Stimulated activated naive CD8-positive, alpha-beta T cell treated with anti-CD3 and anti-CD28 coated beads, Interleukin-15, Interleukin-2, amounts not matched to agents 100 ng/mL and 50 ng/mL, for 24 hours (primary cell): ENCODE data around the gene GOLGA3.
"Not testable (repeated sequence)": the region's sequence is repeated elsewhere in the genome, so short reads cannot be mapped to it uniquely, and the experiment has no call there.

Experiments used
- H3K27ac Mint-ChIP-seq: one replicate; pipeline ENCODE4 v1.8.0; 2021; ENCODE audit warnings: mild to moderate bottlenecking, mixed read lengths
- H3K27me3 Mint-ChIP-seq: one replicate; pipeline ENCODE4 v1.8.0; 2021; ENCODE audit warnings: mixed read lengths
- H3K36me3 Mint-ChIP-seq: one replicate; pipeline ENCODE4 v1.8.0; 2021; ENCODE audit warnings: low read depth, mixed read lengths
- H3K4me1 Mint-ChIP-seq: one replicate; pipeline ENCODE4 v1.8.0; 2021; ENCODE audit warnings: low read depth, mixed read lengths
- H3K4me3 Mint-ChIP-seq: one replicate; pipeline ENCODE4 v1.8.0; 2021; ENCODE audit warnings: mild to moderate bottlenecking, mixed read lengths
- H3K9me3 Mint-ChIP-seq: one replicate; pipeline ENCODE4 v1.8.0; 2021; ENCODE audit warnings: mixed read lengths

The GOLGA3 gene

GRCh38 chr12:132765361-132765760, 63.3 kb downstream of the GOLGA3 start:
- Mint-ChIP-seq H3K27ac (no peak overlapping the region), H3K4me1 (peaks cover 50% of the 10 kb centered on the region), H3K27me3 (no peaks in the 10 kb centered on the region), H3K4me3 (no peak overlapping the region), H3K9me3 (no peaks in the 10 kb centered on the region), H3K36me3 (peaks cover 21% of the 10 kb centered on the region)

DNA sequence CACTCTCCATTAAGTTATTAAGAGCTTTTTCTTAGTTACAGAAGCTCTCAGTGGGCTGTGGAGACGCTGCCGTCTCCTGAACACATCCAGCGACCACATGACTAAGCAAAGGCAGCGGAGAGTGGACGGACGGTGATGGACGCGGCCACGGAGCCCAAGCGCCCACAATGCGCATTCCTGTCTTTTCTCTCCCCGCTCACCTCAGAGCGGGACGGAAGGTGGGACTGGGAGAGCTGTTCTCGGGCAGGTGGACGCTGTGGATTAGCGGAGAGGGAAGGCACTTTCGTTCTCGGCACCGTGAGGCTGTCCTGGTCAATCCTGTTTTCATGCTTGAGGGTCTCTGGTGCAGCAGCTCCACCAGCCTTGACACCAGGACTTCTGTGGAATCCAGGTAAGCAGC, 64.4 kb downstream of the GOLGA3 start:
- peaks cover 26% of the 10 kb centered on the region for H3K36me3 Mint-ChIP-seq
- no peak overlapping the region for H3K4me3 Mint-ChIP-seq
- H3K27me3 Mint-ChIP-seq: no peaks in the 10 kb centered on the region
- H3K9me3 Mint-ChIP-seq: no peaks in the 10 kb centered on the region
- H3K4me1 Mint-ChIP-seq: peaks cover 48% of the 10 kb centered on the region
- H3K27ac Mint-ChIP-seq: no peak overlapping the region

DNA sequence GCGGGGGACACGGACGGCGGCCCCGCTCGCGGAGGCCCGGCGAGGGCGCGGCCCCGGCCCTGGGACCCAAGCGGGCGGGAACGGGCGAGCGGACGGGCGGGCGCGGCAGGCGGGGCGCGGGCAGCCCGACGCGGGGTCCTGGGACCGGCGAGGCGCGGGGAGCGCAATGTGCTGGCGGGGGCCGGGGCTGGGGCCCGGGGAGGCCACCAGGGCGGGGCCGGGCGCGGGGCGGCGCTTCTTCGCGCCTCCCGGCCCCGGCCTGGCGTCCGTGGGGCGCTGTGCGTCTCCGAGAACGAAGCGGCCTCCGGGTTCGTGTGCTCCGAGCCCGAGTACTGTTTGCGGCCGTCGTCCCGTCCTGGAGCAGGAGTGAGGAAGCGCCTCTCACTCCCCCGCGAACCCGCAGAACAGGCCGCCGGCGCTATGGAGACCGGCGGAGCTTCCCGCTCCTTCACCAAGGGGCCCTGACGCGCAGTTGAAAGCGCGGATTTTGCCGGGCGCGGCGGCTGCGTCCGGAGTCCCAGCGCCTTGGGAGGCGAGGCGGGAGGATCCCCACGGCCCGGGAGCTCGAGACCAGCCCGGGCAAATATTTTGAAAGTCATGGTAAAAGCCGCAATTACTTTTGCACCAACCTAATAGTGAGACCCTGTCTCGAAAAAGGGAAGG, 66.6 kb downstream of the GOLGA3 start:
- peaks cover 33% of the 10 kb centered on the region for H3K4me1 Mint-ChIP-seq

DNA sequence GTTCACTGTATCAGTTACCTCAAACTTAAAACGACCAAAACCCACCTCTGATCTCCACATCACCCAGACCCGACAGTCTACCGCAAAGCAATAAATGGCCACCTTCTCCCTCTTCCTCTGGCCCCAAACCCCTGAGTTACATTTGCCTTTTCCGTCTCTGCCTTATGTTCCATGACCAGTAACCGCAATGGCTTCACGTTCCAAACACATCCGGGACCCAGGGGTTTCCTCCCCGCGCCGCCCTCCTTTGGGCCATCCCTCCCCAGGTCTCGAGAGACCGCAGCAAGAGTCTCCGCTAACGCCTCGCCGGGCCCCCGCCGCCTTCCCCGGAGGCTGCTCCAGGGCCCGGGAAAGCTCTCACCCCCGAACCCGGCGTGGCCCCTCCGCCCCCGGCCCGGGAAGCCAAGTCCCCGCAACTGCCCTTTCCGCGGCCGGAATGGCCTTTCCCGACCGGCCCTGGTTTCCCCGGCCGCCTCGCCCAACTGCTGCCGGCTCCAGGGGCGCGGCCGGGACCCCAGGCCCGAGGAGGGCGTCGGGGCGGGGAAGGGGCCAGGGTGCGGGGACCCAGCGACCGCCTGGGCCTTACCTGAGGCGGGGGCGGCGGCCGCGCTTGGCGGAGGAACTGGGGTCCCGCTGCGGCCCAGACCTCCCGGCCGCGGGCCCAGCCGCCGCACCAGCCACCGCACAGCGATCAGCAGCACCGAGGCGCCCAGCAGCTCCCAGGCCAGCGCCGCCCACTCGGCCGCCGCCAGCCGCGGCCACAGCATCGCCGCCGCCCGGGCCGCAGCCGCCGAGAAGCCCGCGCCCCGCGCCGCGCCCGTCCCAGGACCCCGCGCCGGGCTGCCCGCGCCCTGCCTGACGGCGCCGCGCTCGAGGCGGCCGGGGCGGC, 67.4 kb downstream of the GOLGA3 start, which contains the start of gene ANKLE2:
TSS of gene ANKLE2 (minus strand) at position 801 of the 889 bp plus-strand sequence. CDS start at position 767, 34 bp downstream.
- Mint-ChIP-seq H3K4me3 (peak within 1 kb of the TSS; percentile 96), H3K27me3 (no peaks in the 10 kb centered on the region), H3K9me3 (no peaks in the 10 kb centered on the region), H3K4me1 (peaks cover 35% of the 10 kb centered on the region), H3K27ac (peak within 1 kb of the TSS; percentile 99), H3K36me3 (peaks cover 37% of the 10 kb centered on the region)

More for the DNA sequence above, 66.6 kb downstream of the GOLGA3 start:
- Mint-ChIP-seq H3K36me3 (peaks cover 34% of the 10 kb centered on the region), H3K27ac (peak overlapping the region; percentile 79), H3K4me3 (peak overlapping the region; percentile 78), H3K27me3 (no peaks in the 10 kb centered on the region), H3K9me3 (no peaks in the 10 kb centered on the region)

DNA sequence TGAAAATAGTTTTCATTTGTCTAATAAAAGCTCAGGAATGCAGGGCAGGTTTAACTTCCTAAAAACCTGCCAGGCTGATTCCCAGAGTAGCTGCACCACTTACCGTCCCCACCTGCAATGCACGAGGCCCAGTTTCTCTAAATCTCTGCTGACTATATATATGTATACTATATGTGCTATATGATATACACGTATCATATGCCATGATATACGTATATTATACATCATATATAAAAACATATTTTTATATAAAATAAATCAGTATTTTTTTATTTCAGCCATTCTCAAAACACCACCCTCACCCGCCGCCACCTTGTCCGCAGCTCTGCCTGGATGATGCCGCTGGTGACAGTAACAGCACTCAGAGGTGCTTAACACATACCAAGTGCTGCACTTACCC, 69.3 kb downstream of the GOLGA3 start:
- H3K27me3 Mint-ChIP-seq: no peaks in the 10 kb centered on the region
- peak overlapping the region; percentile 96 for H3K4me3 Mint-ChIP-seq
- peak overlapping the region; percentile 99 for H3K27ac Mint-ChIP-seq
- no peaks in the 10 kb centered on the region for H3K9me3 Mint-ChIP-seq
- peaks cover 35% of the 10 kb centered on the region for H3K4me1 Mint-ChIP-seq
- H3K36me3 Mint-ChIP-seq: peaks cover 44% of the 10 kb centered on the region

GRCh38 chr12:132758825-132759224, 69.8 kb downstream of the GOLGA3 start:
- H3K27ac Mint-ChIP-seq: peak overlapping the region; percentile 31
- not testable (repeated sequence) for H3K4me3 Mint-ChIP-seq, H3K9me3 Mint-ChIP-seq, H3K27me3 Mint-ChIP-seq
- peaks cover 37% of the 10 kb centered on the region for H3K4me1 Mint-ChIP-seq
- H3K36me3 Mint-ChIP-seq: peaks cover 48% of the 10 kb centered on the region

DNA sequence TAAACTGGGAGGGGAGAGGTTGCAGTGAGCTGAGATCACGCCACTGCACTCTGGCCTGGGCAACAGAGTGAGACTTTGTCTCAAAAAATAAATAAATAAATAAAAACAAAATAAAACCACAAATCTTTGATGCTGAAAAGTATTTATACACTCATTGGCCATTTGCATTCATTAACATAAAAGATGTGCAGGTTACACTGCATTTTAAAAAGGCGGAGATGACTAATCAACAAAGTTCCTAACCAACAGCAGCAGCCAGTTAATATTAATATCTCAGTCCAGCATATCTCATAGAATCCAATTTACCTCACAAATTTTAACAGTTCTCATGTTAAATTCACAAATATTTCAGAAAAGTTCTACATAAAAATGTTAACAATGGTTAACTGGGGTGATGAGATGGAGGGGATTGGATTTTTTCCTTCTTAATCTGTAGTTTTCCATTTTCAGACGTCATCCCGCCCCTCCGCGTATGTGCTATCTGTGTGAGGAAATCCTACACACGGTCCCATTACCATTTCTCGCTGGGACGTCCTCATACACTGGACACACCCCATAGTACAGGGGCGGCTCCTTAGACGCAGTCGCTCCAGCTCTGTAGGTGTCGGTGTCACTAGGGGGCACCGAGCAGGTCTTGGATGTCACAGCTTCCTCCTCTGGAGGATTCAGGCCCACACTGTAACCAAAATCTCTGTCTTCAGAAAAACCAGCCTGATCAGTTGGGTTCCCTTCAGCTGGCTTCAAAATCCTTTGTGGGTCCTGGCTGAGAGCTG, 74.3 kb downstream of the GOLGA3 start:
- H3K27me3 Mint-ChIP-seq: no peaks in the 10 kb centered on the region
- H3K9me3 Mint-ChIP-seq: no peaks in the 10 kb centered on the region
- peak overlapping the region; percentile 15 for H3K27ac Mint-ChIP-seq
- H3K4me3 Mint-ChIP-seq: no peak overlapping the region
- H3K36me3 Mint-ChIP-seq: peaks cover 53% of the 10 kb centered on the region
- peaks cover 14% of the 10 kb centered on the region for H3K4me1 Mint-ChIP-seq

DNA sequence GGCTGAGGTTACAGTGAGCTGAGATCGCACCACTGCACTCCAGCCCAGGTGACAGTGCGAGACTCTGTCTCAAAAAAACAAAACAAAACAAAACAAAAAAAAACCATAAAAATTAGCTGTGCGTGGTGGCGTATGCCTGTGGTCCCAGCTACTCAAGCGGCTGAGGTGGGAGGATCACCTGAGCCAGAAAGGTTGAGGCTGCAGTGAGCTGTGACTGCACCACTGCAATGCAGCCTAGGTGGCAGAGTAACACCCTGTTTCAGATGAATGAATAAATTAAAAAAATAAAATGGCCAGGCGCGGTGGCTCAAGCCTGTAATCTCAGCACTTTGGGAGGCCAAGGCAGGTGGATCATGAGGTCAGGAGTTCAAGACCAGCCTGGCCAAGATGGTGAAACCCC, 75.0 kb downstream of the GOLGA3 start:
- H3K27ac Mint-ChIP-seq, H3K27me3 Mint-ChIP-seq, H3K9me3 Mint-ChIP-seq, H3K4me3 Mint-ChIP-seq: not testable (repeated sequence)
- H3K36me3 Mint-ChIP-seq: peaks cover 54% of the 10 kb centered on the region
- H3K4me1 Mint-ChIP-seq: peaks cover 11% of the 10 kb centered on the region

DNA sequence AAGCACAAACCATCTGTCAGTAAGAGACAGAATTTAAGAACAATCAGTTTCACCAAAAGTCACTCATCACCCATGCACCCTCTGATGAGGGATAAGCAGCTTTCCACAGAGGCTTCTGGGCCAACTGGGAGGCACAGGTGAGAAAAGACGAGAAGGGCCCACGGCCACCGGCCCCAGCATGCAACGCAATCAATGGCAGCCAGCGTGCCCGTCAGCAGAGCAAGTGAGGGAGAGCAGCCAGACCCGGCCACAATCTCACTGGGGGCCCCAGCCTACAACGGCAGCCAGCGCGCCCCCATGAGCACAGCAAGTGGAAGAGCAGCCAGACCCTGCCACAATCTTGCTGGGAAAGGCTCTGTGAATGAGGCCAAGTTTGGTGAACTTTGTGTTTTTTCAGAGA, 80.3 kb downstream of the GOLGA3 start:
- H3K4me3 Mint-ChIP-seq: no peak overlapping the region
- H3K9me3 Mint-ChIP-seq: no peaks in the 10 kb centered on the region
- H3K27me3 Mint-ChIP-seq: no peaks in the 10 kb centered on the region
- H3K36me3 Mint-ChIP-seq: peaks cover 72% of the 10 kb centered on the region
- H3K27ac Mint-ChIP-seq: no peak overlapping the region
- peaks cover 6% of the 10 kb centered on the region for H3K4me1 Mint-ChIP-seq

DNA sequence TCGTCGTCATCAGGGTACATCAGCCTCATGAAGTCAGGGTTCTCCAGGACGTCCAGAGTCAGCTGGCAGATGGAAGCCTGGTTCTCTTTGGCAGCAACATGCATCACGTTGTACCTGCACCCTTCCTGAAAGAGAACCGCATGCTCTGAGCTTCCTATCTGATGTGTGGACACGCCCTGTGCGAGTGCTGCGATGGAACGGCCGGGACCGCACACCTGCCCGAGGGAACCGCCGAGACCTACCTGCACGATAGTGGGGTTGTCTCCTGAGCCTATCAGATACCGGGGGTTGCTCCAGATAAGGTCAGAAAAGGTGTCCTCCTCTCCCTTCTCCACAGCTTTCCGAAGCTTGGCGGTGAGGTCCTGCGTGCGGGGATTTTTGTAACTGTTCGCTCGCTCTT, 80.8 kb downstream of the GOLGA3 start:
- Mint-ChIP-seq H3K27me3 (no peaks in the 10 kb centered on the region), H3K4me3 (no peak overlapping the region), H3K36me3 (peaks cover 75% of the 10 kb centered on the region), H3K27ac (no peak overlapping the region), H3K9me3 (no peaks in the 10 kb centered on the region), H3K4me1 (peaks cover 9% of the 10 kb centered on the region)

GRCh38 chr12:132747395-132747794, 81.3 kb downstream of the GOLGA3 start:
- Mint-ChIP-seq H3K9me3 (no peaks in the 10 kb centered on the region), H3K27ac (no peak overlapping the region), H3K36me3 (peaks cover 75% of the 10 kb centered on the region), H3K27me3 (no peaks in the 10 kb centered on the region), H3K4me1 (peaks cover 14% of the 10 kb centered on the region), H3K4me3 (no peak overlapping the region)

- no peaks in the 10 kb centered on the region for H3K9me3 Mint-ChIP-seq
- H3K4me1 Mint-ChIP-seq: peaks cover 14% of the 10 kb centered on the region
- no peak overlapping the region for H3K4me3 Mint-ChIP-seq
- no peak overlapping the region for H3K27ac Mint-ChIP-seq
- no peaks in the 10 kb centered on the region for H3K27me3 Mint-ChIP-seq
- peaks cover 75% of the 10 kb centered on the region for H3K36me3 Mint-ChIP-seq
Observed at GRCh38 chr12:132746613-132747012, 82.1 kb downstream of the GOLGA3 start.

DNA sequence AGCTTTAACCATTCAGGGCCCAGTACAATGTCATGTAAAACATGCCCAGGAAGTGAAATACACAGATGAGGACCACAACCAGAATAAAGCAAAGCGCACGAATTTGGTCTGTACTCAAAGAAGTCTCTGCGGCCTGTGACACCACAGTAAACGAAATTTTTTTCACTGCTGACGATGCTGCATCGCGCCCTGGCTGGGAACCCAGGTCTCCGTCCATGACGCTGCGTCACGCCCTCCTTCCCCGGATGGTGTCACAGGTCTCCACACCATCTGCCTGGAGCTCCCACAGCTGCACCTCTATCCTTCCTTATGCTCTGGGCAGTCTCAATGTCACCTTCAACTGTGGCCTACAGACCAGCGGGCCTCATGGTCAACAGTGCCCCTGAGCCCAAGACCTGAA, 84.8 kb downstream of the GOLGA3 start:
- H3K4me3 Mint-ChIP-seq: no peak overlapping the region
- no peaks in the 10 kb centered on the region for H3K9me3 Mint-ChIP-seq
- H3K36me3 Mint-ChIP-seq: peaks cover 92% of the 10 kb centered on the region
- peaks cover 14% of the 10 kb centered on the region for H3K4me1 Mint-ChIP-seq
- H3K27me3 Mint-ChIP-seq: no peaks in the 10 kb centered on the region
- no peak overlapping the region for H3K27ac Mint-ChIP-seq

GRCh38 chr12:132741620-132742019, 87.0 kb downstream of the GOLGA3 start:
- Mint-ChIP-seq H3K9me3 (no peaks in the 10 kb centered on the region), H3K27me3 (no peaks in the 10 kb centered on the region), H3K27ac (no peak overlapping the region), H3K36me3 (peaks cover 87% of the 10 kb centered on the region), H3K4me3 (no peak overlapping the region), H3K4me1 (peaks cover 14% of the 10 kb centered on the region)

- no peaks in the 10 kb centered on the region for H3K9me3 Mint-ChIP-seq
- H3K4me1 Mint-ChIP-seq: peaks cover 14% of the 10 kb centered on the region
- no peak overlapping the region for H3K4me3 Mint-ChIP-seq
- no peaks in the 10 kb centered on the region for H3K27me3 Mint-ChIP-seq
- H3K27ac Mint-ChIP-seq: no peak overlapping the region
- peaks cover 88% of the 10 kb centered on the region for H3K36me3 Mint-ChIP-seq
Observed at GRCh38 chr12:132740652-132741051, 88.0 kb downstream of the GOLGA3 start.
